Right lobe of liver (tissue), 6 donors: ENCODE data around the gene TLE2. TPM values are rescaled to one million over a fixed set of nuclear protein-coding genes. Genes with fewer than 3 reads are reported as not detected.

Source experiments
- ATAC-seq, 4 donors: fragments of 200-7000 bp; cut with Tn5 transposase; one replicate each; pipeline ENCODE4 v1.9.1; 2020; ENCODE audit warnings: mild to moderate bottlenecking in 4 of 4, moderate library complexity in 4 of 4
- DNase-seq, 3 donors: peaks; one replicate each; pipeline ENCODE4 v3.0.0-alpha.2; 2020
- H3K27ac ChIP-seq, 3 donors: fragments of 200-600 bp; one replicate each; pipeline ENCODE4 v1.8.0; 2022
- H3K27me3 ChIP-seq, 2 donors: fragments of 200-600 bp; one replicate each; pipeline ENCODE4 v1.8.0; 2022
- H3K36me3 ChIP-seq, 4 donors: fragments of 200-600 bp; sonication (generic) in 1 of 4; one replicate each; pipeline versions ENCODE4 v1.5.1 to v1.8.0; 2017 to 2022; ENCODE audit warnings: control low read depth in 1 of 4
- H3K4me1 ChIP-seq, 4 donors: fragments of 200-600 bp; sonication (generic) in 1 of 4; one replicate each; pipeline versions ENCODE4 v1.5.1 to v1.8.0; 2017 to 2022; ENCODE audit warnings: control low read depth in 1 of 4
- H3K4me3 ChIP-seq, 3 donors: fragments of 200-600 bp; one replicate each; pipeline ENCODE4 v1.8.0; 2022
- H3K9me3 ChIP-seq, 4 donors: fragments of 200-600 bp; sonication (generic) in 1 of 4; one replicate each; pipeline versions ENCODE4 v1.5.1 to v1.8.0; 2017 to 2022; ENCODE audit warnings: control low read depth in 1 of 4
- CTCF ChIP-seq, 4 donors: fragments of 200-600 bp in 3 of 4; fragments of 450-650 bp in 1 of 4; IDR thresholded peaks; one replicate each; pipeline versions ENCODE4 v1.5.1 to v1.8.0; 2016 to 2022; ENCODE audit warnings: antibody characterized with exemption in 4 of 4, mild to moderate bottlenecking in 2 of 4
- POLR2A ChIP-seq: fragments of 450-650 bp; IDR thresholded peaks from one replicate; pipeline ENCODE4 v1.6.1; 2017; ENCODE audit warnings: antibody characterized with exemption, mild to moderate bottlenecking
- WGBS: methylation state at CpG from one replicate; pipeline ENCODE4 v1.1.6; 2018; ENCODE audit warnings: low coverage, low lambda C conversion rate; ENCODE audit not compliant: insufficient coverage; ENCODE audit errors: missing lambda C conversion rate; 5-methylcytosine and 5-hydroxymethylcytosine counted together
- intact Hi-C, 2 donors: fragments of 100-400 bp; cut with DNase I; formaldehyde crosslinking; loops; one replicate each; pipeline versions ENCODE4 v1.11.2 to v1.14.1; 2022
- total RNA-seq, 6 experiments: library from RNA; depleted of rRNA in 2 of 6; stranded (reverse); fragments of >200 nt in 2 of 6; fragmentation: NEBNext Ultra II Directional in 3 of 6; extraction: Animal tissue kit (Norgen Biotek cat#: 25700) in 3 of 6; gene quantifications; one replicate each; pipeline versions ENCODE4 v1.1.0 to v1.2.4, GENCODE V29; 2016 to 2023
- donor health status: DM: no; HTN: yes; CAD: no.
- donor health status: DM: no; HTN: no; CAD: no.
- donor health status: DM: no; HTN: no; CAD: no.
- donor health status: DM: no; HTN: yes; CAD: no.
- donor health status: DM: no; HTN: yes; CAD: no.

The TLE2 gene
- total RNA-seq, 6 experiments from 2014 or later = 6.1 to 20.6 (median 9.3) TPM

GRCh38 chr19:2950286-2951124 lies 78.6 kb downstream of the TLE2 start:
- 1% methylated on average over 44 of the region's 53 CpGs for WGBS
- Histone ChIP-seq H3K27me3 (no peaks in the 10 kb centered on the region), H3K27ac (peak overlapping the region; percentile 83 to 89 (median 84)), H3K4me3 (peak overlapping the region; percentile 87 to 91 (median 91)), H3K36me3 (no peaks in the 10 kb centered on the region), H3K4me1 (peaks cover 0 to 17% (median 5%) of the 10 kb centered on the region in 4 donors), H3K9me3 (no peaks in the 10 kb centered on the region)
- intact Hi-C loops = loop anchor here in 1 of 2 donors (10.0 kb wide), 1 partner anchor 214 kb away; no protein-coding TSS in a partner anchor
- DNase-seq (peak; percentile 99 to 100 (median 100)), ATAC-seq (peak; percentile 90 to 94 (median 93))
- TF ChIP-seq CTCF (IDR thresholded peaks at IDR 0.05) (no peak), POLR2A (peak; percentile 89)

GRCh38 chr19:2949939-2950285 lies 79.2 kb downstream of the TLE2 start:
- no peaks in the 10 kb centered on the region for H3K27me3 ChIP-seq
- no peaks in the 10 kb centered on the region for H3K9me3 ChIP-seq
- H3K36me3 ChIP-seq = no peaks in the 10 kb centered on the region
- H3K4me1 ChIP-seq = peaks cover 0 to 17% (median 5%) of the 10 kb centered on the region in 4 donors
- TF ChIP-seq POLR2A = no peak
- no peak for TF ChIP-seq CTCF (IDR thresholded peaks at IDR 0.05)
- intact Hi-C loops = loop anchor here in 1 of 2 donors (10.0 kb wide), 1 partner anchor 215 kb away; no protein-coding TSS in a partner anchor
- WGBS = under 1% methylated on average over 11 of the region's 11 CpGs
- peak in 2 of 3 donors; percentile 40 to 56 for DNase-seq
- peak overlapping the region; percentile 83 to 89 (median 84) for H3K27ac ChIP-seq
- H3K4me3 ChIP-seq = peak overlapping the region; percentile 87 to 91 (median 91)
- ATAC-seq = peak; percentile 9 to 35 (median 18)

Other genes starting within 250 kb of the TLE2 start
- gene SGTA, start 246.0 kb downstream of the TLE2 start, total RNA-seq = 10 to 100 TPM; 21.5 to 41.7 (median 23.7) TPM
- 10 to 100 TPM; 25.5 to 61.8 (median 33.0) TPM for gene THOP1, start 243.8 kb downstream of the TLE2 start, total RNA-seq
- 1 to 10 TPM; 1.4 to 2.5 (median 1.9) TPM for gene ZNF554, start 209.4 kb downstream of the TLE2 start, total RNA-seq
- gene ZNF555, start 187.8 kb downstream of the TLE2 start, total RNA-seq = 1 to 10 TPM in 5 of 6 experiments, under 1 TPM in 1; 0.87 to 2.6 (median 2.1) TPM
- gene ZNF556, start 161.9 kb downstream of the TLE2 start, total RNA-seq = not detected
- 1 to 10 TPM in 5 of 6 experiments, under 1 TPM in 1; 0.98 to 2.9 (median 1.7) TPM for gene ZNF57, start 128.4 kb downstream of the TLE2 start, total RNA-seq
- gene ZNF77, start 84.3 kb downstream of the TLE2 start, total RNA-seq = 1 to 10 TPM; 1.1 to 1.5 (median 1.3) TPM
- 1 to 10 TPM; 2.3 to 8.9 (median 4.6) TPM for gene TLE6, start 51.7 kb downstream of the TLE2 start, total RNA-seq
- 100 to 1,000 TPM; 119 to 198 (median 152) TPM for gene TLE5, start 33.2 kb upstream of the TLE2 start, total RNA-seq
- 10 to 100 TPM; 19.5 to 28.0 (median 22.4) TPM for gene GNA11, start 65.1 kb upstream of the TLE2 start, total RNA-seq
- gene GNA15, start 106.8 kb upstream of the TLE2 start, total RNA-seq = 1 to 10 TPM in 2 of 6 experiments, under 1 TPM in 4; 0.31 to 3.9 (median 0.83) TPM
- 1 to 10 TPM in 3 of 6 experiments, under 1 TPM in 3; 0.53 to 2.2 (median 0.97) TPM for gene S1PR4, start 149.5 kb upstream of the TLE2 start, total RNA-seq
- 10 to 100 TPM; 32.0 to 59.9 (median 40.4) TPM for gene NCLN, start 156.7 kb upstream of the TLE2 start, total RNA-seq
- 1 to 10 TPM in 1 of 6 experiments, under 1 TPM in 5; 0.07 to 1.6 (median 0.34) TPM for gene CELF5, start 195.4 kb upstream of the TLE2 start, total RNA-seq